Measurements from ENCODE around the gene KCTD13. TPM values are rescaled to one million over a fixed set of nuclear protein-coding genes. Genes with fewer than 3 reads are reported as not detected.

KCTD13 gene
- total and polyA plus RNA-seq, 7 donors = 5.4 to 26.1 (median 14.6) TPM

- Histone ChIP-seq H3K27ac (peak overlapping the region; percentile 91 to 93 (median 92)), H3K9me3 (no peaks in the 10 kb centered on the region), H3K27me3 (no peaks in the 10 kb centered on the region), H3K4me3 (peak overlapping the region in 2 of 4 donors; percentile 82 to 86), H3K4me1 (peaks cover 0 to 34% (median 31%) of the 10 kb centered on the region in 4 donors), H3K36me3 (peaks cover 10 to 41% (median 13%) of the 10 kb centered on the region in 4 donors)
- intact Hi-C loops (cut with DNase I) = loop anchor here (1.0 to 5.0 kb wide), 2 partner anchors 22 to 156 kb away; partner anchors contain the start of genes HIRIP3 and PAGR1
- TF ChIP-seq POLR2A (IDR thresholded peaks at IDR 0.05) (no peak), EP300 (IDR thresholded peaks at IDR 0.05) (no peak), CTCF (IDR thresholded peaks at IDR 0.05) (no peak), POLR2AphosphoS5 (IDR thresholded peaks at IDR 0.05) (no peak)
- no peak for DNase-seq
- WGBS, 2 donors = 72 to 75% methylated on average over 6 of the region's 6 CpGs
Observed at GRCh38 chr16:29972992-29973383, 47.0 kb upstream of the KCTD13 start.

- no peak for TF ChIP-seq EP300 (IDR thresholded peaks at IDR 0.05)
- no peak for TF ChIP-seq POLR2A (IDR thresholded peaks at IDR 0.05)
- TF ChIP-seq POLR2AphosphoS5 (IDR thresholded peaks at IDR 0.05) = no peak
- TF ChIP-seq CTCF (IDR thresholded peaks at IDR 0.05) = no peak
- Histone ChIP-seq H3K4me3 (no peak overlapping the region), H3K27ac (peak overlapping the region in 1 of 4 donors; percentile 91), H3K27me3 (no peaks in the 10 kb centered on the region), H3K36me3 (peaks cover 10 to 40% (median 12%) of the 10 kb centered on the region in 4 donors), H3K4me1 (peaks cover 0 to 34% (median 31%) of the 10 kb centered on the region in 4 donors), H3K9me3 (no peaks in the 10 kb centered on the region)
- WGBS, 2 donors = 91 to 93% methylated on average over 1 of the region's 1 CpG
- intact Hi-C loops (cut with DNase I) = loop anchor here (5.0 kb wide), 1 partner anchor 155 kb away; the partner anchor contains the start of gene PAGR1
- no peak for DNase-seq
Observed at GRCh38 chr16:29972500-29972899, 46.5 kb upstream of the KCTD13 start.

- no peaks in the 10 kb centered on the region for H3K9me3 ChIP-seq
- no peak overlapping the region for H3K27ac ChIP-seq
- H3K4me3 ChIP-seq = no peak overlapping the region
- no peaks in the 10 kb centered on the region for H3K27me3 ChIP-seq
- peaks cover 0 to 24% (median 20%) of the 10 kb centered on the region in 4 donors for H3K4me1 ChIP-seq
- intact Hi-C loops (cut with DNase I) = loop anchor here (5.0 kb wide), 1 partner anchor 154 kb away; the partner anchor contains the start of gene PAGR1
- TF ChIP-seq POLR2A (IDR thresholded peaks at IDR 0.05) = no peak
- TF ChIP-seq CTCF (IDR thresholded peaks at IDR 0.05) = no peak
- no peak for TF ChIP-seq EP300 (IDR thresholded peaks at IDR 0.05)
- no peak for TF ChIP-seq POLR2AphosphoS5 (IDR thresholded peaks at IDR 0.05)
- 89 to 97% methylated on average over 8 of the region's 8 CpGs for WGBS, 2 donors
- no peak for DNase-seq
- H3K36me3 ChIP-seq = peaks cover 10 to 40% (median 12%) of the 10 kb centered on the region in 4 donors
Observed at GRCh38 chr16:29971304-29971703, 45.3 kb upstream of the KCTD13 start.

GRCh38 chr16:29968205-29968604 lies 42.2 kb upstream of the KCTD13 start:
- Histone ChIP-seq H3K9me3 (no peaks in the 10 kb centered on the region), H3K36me3 (peaks cover 10 to 45% (median 12%) of the 10 kb centered on the region in 4 donors), H3K4me1 (peaks cover 0 to 6% (median 2%) of the 10 kb centered on the region in 4 donors), H3K27ac (no peak overlapping the region), H3K4me3 (no peak overlapping the region), H3K27me3 (no peaks in the 10 kb centered on the region)
- TF ChIP-seq CTCF (IDR thresholded peaks at IDR 0.05) (no peak), POLR2AphosphoS5 (IDR thresholded peaks at IDR 0.05) (no peak), POLR2A (IDR thresholded peaks at IDR 0.05) (no peak)
- WGBS, 2 donors = 92 to 95% methylated on average over 4 of the region's 4 CpGs
- intact Hi-C loops (cut with DNase I) = no loop called here
- DNase-seq = no peak
